Pons (tissue), 1 donor: ENCODE results near the gene PRSS50.
"Not testable (repeated sequence)": the region's sequence is repeated elsewhere in the genome, so short reads cannot be mapped to it uniquely, and the experiment has no call there.

ENCODE experiments used
- DNase-seq: peaks from one replicate; pipeline ENCODE4 v3.0.0-alpha.2; 2016; ENCODE audit warnings: low spot score

The PRSS50 gene

DNA sequence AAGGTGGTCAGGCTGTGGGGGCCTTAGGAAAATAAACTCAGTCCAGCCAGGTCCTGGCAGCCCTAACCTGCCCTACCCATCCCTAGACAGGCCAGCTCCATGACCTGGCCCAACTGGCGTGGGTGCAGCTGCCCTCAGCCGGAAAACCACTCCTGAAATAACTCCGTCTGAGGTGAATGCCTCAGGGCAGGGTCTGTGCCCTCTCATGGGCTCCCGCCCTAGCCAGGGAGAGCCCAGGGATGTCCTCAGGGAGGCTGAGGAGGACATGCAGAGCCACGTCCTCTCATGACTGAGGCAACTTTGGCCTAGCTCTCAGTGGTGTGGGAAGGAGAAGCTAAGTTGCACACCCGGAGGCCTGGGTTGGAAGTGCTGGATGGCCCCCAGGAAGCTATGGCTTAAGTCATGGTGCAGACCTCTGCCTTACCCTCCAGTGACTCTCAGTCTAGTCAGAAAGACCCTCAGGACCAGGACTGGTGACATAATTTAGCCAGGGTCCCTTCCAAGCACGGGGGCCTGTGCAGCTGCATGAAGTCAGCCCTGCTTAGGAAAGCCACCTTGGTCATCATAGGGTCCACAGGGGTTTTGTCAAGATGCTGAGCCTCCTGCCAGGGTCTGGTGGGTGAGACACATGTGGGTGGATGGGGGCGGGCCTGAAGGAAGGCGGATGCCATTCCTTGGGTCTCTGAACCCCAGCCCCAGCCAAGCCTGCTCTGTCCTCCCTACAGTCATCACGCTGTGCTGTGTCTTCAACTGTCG, 9.1 kb downstream of the PRSS50 start:
- DNase-seq, result no peak

DNA sequence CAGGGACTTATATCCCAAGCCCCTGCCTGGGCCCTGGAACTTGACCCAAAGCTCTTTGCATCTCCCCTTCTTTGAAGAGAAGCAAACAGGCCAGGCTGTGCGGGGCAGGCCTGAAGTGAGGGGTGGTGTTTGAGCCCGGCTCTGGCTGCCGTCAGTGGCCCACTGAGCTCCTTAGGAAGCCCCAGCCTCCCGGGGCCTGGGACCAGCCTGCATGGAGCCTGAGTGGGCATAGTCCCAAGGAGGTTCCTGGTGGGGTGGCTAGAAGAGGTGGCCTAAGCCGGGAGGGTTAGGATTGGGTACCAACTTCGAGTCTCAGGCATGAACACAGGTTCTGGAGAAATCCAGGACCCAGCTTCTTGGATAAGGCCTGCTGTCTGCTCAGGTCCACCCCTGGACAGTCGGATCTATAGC, 10.1 kb downstream of the PRSS50 start:
- no peak for DNase-seq

DNA sequence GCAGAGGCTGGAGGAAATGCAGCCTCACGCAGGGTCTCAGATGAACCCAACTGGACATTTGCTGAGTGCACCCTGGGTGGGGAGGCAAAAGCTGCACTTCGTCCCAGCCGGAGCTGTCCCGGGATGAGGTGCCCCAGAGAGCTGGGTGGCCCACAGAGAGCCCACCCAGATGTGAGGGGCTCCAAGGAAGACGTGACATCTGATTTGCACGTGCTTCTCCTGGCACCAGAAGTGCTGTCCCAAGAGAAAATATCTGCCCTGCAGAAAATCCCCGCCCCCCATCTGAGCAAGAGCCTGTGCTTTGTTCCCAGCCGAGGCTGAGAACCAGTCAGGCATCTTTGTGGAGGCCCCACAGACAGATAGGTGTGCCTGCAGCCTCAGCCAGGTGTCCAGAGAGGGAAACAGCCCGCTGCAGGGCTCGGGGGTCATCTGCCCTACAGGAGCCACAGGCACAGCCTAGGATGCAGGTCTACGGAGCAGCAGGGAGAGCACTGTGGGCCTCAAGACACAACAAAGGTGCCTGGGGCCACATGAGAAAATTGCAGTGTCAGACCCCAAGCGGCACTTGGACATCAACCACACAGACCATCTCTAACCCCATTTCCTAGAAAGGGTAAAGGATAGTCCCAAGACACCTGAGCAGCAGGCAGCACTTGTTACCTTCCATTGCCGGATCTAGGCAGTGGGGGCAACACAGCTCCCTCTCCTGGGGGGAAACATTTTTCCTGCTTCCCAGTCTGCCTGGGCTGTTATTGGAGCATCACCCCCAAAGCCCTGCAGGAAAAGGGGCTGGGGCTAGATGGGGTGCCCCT, 10.7 kb downstream of the PRSS50 start:
- no peak for DNase-seq

DNA sequence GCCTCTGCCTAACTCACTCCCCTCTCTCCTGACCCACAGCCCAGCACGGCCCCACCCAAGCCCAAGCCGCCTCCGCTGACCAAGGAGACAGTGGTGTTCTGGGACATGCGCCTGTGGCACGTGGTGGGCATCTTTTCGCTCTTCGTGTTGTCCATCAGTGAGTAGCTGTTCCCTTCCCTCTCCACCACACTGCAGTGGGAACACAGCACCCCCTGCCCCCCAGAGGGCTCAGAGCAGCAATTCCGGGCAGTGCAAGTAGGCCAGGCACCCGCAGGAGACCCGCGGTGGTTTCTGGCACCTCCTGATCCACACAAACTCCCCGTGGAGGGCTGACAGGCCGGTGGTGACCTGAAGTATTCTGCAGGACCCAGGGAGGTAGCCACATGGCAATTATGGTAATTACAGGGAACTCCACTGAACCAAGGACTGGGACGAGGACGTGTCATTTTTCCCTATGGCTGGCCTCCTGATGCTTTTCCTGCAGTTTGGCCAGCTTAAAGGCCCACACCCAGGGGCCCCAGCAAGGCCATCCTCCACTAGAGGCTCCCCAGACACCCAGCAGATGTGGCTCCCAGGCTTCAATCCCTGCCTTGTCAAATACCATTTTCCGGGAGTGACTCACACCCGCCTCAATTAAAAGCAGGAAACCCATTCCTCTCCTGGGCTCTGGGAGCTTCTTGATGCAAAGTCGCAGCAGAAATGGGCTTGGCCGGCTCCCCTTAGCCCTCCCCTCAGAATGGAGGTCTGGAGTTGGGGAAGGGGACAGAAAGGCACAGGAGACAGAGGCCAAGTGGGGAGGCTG, 11.7 kb downstream of the PRSS50 start:
- no peak for DNase-seq

DNA sequence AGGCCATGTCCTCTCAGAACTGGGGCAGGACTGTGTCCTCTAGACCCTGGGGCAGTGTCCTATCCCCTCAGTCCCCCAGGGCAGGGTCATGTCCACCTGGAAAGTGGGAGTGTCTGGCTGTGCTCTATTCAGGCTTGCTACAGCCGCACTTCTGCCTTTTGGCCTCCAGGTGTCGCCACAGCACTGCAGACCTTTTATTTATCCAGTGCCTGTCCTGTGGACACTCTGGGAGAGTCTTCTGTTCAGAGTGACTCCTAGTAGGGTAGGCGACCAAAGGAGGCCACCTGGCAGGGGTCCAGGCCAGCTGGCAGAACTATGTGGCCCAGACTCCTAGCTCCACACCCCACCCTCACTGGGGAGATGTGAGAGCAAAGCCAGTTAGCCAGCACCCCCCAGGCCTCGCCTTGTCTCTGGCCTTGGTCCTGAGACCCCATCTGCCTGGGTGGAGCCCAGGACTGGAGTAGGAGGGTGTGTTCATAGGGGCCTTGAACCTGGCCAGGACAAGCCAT, 12.6 kb downstream of the PRSS50 start:
- peak; percentile 59 for DNase-seq

DNA sequence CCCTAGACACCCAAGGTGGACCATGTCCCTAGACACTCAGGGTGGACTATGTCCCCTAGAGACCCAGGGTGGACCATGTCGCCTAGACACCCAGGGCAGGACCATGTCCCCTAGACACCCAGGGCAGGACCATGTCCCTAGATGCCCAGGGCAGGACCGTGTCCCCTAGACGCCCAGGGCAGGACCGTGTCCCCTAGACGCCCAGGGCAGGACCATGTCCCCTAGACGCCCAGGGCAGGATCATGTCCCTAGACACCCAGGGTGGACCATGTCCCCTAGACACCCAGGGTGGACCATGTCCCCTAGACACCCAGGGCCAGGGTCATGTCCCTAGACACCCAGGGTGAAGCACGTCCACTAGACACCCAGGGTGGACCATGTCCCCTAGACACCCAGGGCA, 13.3 kb downstream of the PRSS50 start:
- not testable (repeated sequence) for DNase-seq

DNA sequence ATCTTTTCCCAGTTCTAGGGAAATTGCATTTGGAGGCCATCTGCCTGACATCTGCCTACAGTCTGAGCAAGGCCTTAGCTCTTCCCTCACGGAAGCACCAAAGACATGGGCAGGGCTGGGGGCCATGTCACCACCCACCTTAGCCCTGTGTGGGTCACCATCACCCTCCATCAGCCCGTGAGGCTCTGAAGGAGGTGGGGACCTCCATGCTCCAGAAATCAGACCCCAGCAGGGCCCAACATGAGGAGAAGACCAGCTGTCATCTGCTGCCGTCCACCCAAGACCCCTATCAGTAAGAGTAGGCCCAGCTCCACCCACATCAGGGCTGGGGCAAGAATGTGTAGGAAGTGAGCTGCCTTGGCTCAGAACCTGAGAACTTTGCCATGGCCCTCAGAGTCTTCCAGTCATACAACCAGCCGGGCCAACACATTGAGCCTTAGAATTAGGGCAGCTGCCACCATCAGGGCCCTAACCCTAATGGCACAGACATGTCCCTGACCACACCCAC, 14.6 kb downstream of the PRSS50 start:
- DNase-seq, result no peak

DNA sequence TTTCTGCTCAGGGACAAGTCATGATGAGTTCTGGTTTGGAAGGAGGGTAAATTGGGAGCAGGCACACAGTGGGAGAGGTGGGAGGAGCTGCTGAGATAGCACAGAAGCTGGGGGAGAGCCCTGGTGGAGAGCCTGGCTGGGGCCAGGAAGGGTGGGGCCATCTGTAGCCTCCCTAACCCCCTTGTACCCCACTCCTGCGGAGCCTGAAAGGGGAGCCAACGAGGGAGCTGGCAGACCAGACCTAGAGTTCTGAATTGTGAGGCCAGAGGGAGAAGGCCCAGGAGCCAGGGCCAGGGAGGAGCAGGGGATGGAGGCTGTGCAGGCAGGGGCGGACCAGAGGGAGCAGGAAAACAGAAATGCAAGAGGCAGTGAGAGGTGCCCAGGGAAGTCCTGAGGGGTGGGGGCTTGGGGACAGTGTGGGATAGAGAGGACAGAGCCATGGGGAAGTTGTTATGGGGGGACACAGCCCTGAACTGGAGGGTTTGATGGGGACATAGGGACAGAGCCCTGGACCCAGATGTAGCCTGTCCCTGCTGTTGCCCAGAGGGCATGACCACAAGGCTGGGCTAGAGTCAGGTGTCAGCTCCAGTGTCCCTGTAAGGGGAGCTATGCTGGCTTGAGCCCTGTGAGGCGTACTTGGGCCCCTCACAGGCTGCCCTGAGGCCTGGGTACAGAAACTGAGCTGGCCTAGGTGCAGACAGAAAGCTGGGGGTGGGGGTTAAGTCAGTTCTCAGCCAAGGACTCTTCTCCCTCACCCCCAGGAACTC, 15.2 kb downstream of the PRSS50 start:
- DNase-seq, result no peak

DNA sequence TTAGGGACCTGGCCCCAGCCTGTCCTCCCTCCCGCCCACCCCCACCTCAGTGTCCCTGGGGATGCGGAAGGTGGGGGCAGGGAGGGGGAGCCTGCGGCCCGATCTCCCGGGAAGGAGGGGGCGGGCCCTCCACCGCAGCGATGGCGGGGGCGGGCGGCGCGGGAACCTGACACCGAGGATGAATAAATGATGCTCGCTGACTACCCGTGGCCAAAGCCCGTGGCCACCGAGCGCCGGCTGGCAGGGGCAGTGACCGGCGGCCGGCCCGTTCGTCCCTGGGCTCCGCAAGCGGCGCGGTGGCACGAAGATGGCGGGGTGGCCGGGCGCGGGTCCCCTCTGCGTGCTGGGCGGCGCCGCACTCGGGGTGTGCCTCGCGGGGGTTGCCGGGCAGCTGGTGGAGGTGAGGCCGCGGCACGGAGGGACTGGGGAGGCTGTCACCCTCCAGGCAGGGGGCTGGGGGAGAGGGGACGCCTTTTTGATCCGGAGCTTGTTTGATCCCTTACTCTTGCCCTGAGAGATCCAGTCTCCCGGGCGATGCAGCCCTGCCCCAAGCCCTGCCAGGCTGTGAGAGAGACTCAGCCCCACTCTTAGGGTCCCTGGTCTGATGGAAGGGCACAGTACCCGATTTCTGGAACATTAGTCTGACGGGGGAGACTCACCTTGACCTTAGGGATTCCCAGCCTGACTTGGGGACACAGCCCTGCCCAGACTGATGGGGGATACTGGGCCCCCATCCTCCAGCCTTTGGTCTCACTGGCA, 16.3 kb downstream of the PRSS50 start, which contains the start of gene TMIE:
TMIE (plus strand) TSS at position 212 of the 759 bp plus-strand sequence; CDS start at position 308, 96 bp downstream.
- DNase-seq, result no peak

DNA sequence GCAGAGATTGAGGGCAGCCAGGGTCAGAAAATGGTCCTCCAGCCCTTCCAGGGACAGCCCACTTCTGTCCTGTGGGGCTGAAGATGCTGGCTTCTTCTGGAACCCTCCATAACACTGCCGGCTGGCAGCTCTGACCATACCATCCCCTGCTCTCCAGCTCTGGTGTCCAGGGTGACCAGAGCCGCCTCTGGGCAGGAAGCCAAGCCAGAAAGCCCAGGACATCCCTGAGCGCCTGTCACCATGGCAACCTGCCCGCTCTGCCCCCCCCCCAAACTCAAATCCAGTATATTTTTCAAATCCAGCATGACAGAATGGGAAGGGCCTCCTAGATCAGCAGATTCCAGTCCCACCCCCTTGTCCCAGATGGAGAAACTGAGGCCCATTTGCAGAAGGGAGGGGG, 16.9 kb downstream of the PRSS50 start:
- DNase-seq, result peak; percentile 48

DNA sequence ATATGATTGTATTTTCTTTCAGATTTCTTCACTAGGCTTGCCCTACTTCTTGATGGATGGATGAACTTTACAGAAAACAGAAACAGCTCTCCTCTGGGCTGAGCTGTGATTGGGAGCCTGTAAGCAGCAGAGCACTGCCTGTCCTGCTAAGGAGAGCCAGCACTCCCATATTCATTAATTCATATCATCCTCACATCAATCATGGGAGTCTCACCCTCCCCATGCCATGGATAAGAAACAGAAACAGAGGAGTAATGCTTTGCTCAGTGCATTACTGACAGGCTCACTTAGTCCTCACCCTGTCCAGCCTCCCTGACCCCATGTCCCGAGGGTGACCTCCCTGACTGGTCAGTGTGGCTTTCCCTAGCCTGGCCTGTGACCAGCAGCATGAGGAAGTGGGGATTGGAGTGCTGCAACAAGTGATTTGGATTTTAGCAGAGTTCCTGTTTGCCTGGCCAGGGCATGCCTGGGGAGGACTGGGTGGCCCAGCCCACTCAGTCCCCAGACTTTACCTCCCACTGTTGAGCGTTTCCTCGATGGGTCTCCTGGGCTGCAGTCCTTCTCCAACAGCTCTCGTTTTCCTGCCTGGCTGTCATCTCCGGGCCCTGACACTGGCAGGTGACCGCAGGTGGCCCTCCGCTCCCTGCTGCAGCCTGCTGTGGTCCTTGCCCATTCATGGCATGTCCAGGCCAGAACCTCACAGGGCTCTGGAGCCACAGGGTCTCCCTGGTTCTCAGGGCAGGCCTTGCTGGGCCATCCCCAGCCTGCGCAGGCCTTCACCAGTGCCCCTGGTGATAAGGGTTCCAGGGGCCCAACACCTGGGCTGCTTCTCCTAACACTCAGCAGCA, 17.8 kb downstream of the PRSS50 start:
- DNase-seq, result peak; percentile 74

DNA sequence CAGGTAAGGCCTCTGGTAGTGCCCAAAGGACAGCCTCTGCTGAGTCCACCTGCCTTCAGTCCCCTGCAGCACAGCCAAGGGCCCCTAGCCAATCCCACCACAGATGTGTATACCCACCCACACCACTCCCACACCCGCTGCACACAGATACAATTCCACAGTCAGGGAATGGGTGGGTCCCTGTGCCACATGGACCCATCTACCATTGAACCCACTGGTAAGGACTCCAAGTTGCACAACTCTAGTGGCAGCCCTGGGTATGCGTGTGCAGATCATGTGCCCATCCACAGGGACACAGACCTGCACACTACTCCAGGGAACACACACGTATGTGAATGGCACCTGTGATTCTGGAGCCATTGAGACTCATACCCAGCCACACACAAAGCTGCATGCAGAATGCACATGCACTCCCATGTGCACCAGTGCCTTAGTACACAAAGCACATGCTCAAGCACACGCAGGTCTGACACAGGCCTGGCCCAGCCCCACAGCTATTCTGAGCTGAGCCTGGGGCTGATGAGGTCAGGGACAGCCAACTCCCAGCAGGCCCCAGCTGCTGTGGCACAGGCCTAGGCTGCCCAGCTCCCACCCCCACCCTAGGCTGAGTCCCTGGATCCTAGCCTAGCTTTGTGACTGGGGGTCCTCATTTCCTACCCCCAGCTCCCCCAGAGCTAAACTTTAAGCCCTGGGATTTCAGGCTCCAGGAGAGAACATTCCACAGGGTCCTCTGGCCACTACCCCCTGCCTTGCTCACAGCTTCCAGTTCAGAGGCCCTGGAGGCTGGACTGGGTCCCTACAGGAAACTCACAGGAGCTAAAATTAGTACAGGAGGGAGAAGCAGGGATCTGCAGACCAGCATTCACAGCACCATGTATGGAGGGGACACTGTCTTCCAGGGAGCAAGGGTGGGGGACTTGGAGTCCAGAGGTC, 21.4 kb downstream of the PRSS50 start:
- DNase-seq, result peak; percentile 5

DNA sequence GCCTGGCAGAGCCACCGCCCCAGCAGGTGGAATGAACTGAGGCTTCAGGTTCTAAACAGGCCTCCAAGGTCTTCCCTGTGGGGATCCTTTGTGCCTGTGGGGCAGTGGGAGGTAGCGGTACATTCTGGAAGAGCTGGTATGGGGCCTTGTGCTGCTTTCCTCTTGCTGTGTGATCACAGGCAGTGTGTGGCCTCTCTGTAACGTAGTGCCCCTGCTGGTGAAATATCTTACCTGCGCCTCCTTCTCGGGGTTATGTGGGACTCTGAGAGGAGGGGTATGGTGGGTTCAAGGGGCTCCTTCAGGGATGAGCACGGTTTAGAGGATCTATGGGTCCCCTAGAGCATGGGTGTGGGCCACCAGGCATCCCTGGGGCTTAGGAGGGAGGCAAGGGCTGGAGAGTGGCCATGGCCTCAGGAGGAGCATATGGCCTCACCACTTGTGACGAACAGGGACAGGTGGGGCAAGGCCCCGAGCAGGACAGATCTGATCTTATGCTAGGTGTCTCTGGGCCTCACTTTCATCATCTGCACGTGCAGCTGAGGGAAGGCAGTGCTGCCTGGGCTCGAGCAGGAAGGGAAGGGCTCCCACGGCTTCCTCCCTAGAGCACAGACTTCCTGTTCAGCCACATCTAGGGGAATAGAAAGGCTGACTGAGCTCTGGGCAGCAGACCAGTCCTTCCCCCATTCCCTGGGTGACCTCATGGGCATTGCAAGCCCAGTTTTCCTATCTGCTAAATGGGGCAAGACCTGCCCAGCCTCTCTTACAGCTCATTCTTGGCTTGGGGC, 22.3 kb downstream of the PRSS50 start:
- peak; percentile 72 for DNase-seq

DNA sequence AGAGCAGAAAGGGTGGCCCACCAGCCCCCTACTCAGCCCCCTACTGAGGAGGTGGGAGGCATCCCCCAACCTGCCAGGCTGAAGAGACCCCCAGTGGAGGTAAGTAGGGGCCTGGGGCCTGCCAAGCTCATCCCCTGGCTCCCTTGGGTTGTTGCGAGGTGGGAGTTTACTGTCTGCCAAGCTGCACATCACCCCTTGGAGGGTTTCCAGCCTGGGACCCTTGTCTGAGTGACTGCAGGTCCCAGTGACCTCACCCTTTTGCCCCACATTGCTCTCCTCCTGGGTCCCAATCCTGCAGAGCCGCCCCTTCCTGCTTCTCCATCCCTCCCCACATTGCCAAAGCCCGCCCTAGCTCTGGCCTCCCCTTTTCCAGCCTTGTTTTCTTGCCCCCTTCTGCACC, 23.1 kb downstream of the PRSS50 start:
- no peak for DNase-seq

DNA sequence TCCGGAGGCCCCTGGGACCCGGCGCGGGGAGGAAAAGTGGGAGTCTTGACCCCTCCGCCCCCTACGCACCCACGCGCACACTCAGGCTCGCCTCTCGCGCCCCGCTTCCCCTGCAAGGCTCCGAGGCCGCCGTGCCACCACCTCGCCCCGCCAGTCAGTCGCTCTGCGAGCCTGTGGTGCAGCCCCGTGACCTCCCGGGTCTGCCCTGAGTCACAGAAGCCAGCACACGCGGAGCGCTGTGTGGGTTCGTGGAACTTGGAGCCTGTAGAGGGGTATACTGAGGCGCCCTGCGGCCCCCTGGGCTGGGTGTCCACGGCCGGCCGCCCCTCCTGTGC, 23.8 kb downstream of the PRSS50 start:
- no peak for DNase-seq

DNA sequence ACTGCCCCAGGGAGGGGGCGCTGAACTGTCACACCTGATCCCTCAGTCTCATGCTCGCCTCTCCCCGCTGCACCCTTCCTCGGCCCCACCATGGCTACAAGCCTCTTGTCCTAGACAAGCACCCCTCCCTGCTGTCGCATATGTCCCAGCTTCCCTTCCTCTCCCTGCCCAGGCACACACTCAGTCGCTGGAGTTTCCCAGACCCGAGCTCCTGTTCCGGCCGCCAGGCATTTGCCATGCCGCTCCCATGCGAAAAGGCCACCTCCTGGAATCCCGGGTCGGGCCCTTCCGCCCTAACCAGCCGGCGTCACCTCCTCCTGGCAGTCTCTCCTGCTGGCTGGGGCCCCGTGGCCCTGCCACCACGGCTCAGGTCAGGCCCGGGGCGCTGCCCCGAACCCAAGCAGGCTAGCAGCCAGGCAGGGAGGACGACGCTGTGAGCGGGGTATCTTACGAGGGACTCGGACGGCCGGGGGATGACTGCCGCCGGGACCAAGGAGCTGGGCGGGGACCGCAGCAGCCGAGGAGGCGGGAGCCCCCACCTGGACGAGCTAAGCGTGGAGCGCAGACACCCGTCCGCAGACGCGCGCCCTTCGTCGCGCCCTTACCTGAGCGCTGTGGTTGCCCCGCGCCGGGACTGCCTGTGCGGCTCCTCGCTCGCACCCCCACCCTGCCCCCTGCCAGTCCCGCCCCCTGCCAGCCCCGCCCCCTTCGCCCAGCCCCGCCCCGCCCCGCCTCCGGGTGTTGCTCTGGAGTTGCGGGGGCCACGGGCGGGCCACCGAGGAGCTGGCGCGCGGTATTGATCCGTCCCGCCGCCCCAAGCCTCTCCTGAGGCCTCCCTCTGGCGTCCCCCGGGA, 24.4 kb downstream of the PRSS50 start, which contains the start of gene ALS2CL:
ALS2CL (minus strand) TSS at position 642 of the 854 bp plus-strand sequence. CDS start 4,239 bp downstream, outside the sequence.
- DNase-seq, result no peak

DNA sequence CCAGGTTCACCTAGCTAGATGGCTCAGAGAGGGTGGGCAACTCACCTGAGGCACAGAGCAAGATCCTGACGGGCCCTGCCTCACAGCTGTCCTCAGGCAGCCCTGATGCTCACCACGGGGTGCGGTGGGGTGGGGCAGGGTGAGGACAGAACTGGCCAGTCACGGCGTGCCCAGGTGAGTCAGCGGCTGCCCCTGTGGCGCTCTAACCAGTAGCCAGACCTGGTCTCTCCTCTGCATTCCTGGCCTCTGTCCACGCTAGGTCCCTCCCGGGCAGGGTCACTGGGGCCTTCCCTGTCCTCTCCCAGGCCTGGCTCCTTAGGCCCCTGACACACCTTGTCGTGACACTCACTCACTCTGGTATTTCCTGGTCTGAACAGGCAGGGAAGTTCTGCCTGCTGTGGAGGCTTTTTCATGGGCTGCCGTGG, 25.1 kb downstream of the PRSS50 start:
- DNase-seq, result no peak
